ENCODE data around the gene KIR3DL1.
"Not testable (repeated sequence)": the region's sequence is repeated elsewhere in the genome, so short reads cannot be mapped to it uniquely, and the experiment has no call there.

The KIR3DL1 gene

DNA sequence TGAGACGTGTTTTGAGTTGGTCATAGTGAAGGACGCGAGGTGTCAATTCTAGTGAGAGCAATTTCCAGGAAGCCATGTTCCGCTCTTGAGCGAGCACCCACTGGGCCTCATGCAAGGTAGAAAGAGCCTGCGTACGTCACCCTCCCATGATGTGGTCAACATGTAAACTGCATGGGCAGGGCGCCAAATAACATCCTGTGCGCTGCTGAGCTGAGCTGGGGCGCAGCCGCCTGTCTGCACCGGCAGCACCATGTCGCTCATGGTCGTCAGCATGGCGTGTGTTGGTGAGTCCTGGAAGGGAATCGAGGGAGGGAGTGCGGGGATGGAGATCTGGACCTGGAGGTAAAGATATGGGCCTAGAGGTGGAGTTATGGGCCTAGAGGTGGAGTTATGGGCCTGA is at the start of gene KIR3DL1:
Gene KIR3DL1, plus strand, starts transcription at position 218 of the 400 bp plus-strand sequence.
- not testable (repeated sequence) for DNase-seq (ENCODE audit: low read depth, low spot score)

DNA sequence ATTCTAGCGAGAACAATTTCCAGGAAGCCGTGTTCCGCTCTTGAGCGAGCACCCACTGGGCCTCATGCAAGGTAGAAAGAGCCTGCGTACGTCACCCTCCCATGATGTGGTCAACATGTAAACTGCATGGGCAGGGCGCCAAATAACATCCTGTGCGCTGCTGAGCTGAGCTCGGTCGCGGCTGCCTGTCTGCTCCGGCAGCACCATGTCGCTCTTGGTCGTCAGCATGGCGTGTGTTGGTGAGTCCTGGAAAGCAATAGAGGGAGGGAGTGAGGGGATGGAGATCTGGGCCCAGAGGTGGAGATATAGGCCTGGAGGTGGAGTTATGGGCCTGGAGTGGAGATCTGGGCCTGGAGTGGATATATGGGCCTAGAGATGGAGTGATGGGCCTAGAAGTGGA is 46.6 kb upstream of the KIR3DL1 start, which contains the start of gene KIR2DL1:
Gene KIR2DL1, plus strand, starts transcription at position 148 of the 400 bp plus-strand sequence. Its CDS starts 58 bp downstream, at position 206.
- DNase-seq (ENCODE audit: low read depth, low spot score), result not testable (repeated sequence)

DNA sequence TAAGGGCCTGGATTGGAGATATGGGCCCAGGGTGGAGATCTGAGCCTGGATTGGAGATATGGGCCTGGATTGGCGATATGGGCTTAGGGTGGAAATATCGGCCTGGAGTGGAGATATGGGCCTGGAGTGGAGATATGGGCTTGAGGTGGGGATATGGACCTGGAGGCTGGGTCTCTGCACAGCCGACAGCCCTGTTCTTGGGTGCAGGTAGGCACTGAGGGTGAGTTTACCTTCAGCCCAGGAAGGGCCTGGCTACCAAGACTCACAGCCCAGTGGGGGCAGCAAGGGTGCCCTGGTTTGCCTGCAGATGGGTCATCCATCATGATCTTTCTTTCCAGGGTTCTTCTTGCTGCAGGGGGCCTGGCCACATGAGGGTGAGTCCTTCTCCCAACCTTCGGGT is 45.8 kb upstream of the KIR3DL1 start:
- not testable (repeated sequence) for DNase-seq (ENCODE audit: low read depth, low spot score)

DNA sequence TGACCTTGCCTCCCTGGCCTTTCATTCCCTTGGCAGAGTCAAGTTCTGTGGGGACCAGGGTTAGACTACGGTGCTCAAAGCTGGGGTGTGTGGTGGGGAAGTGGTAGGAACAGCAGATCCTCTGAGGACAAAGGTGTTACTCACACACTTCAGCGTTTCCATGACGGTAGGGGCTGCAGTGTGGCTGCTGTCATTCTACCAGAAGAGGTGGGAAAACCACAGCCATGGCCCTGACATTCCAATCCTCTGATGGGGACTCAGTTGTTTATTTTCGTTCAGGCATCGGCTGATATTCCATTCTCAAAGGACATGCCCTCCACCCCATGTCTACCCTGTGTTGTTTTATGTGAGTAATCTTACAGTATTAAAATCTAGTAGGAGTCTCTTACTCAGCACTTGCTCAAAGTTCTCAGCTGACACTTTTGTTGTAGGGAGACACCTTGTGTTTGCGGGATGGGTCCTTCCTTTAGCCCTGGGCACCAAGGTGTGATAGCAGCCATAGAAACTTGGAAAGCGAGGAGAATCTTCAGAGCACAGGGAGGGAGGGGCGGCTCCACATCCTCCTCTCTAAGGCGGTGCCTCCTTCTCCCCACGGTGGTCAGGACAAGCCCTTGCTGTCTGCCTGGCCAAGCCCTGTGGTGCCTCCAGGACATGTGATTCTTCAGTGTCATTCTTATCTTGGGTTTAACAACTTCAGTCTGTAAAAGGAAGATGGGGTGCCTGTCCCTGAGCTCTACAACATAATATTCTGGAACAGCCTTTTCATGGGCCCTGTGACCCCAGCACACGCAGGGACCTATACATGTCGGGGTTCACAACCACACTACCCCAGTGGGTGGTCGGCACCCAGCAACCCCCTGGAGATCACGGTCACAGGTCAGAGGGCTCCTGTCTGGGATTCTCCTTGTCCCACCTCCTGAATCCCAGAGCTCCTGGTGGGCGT is 45.0 kb upstream of the KIR3DL1 start:
- not testable (repeated sequence) for DNase-seq (ENCODE audit: low read depth, low spot score)

DNA sequence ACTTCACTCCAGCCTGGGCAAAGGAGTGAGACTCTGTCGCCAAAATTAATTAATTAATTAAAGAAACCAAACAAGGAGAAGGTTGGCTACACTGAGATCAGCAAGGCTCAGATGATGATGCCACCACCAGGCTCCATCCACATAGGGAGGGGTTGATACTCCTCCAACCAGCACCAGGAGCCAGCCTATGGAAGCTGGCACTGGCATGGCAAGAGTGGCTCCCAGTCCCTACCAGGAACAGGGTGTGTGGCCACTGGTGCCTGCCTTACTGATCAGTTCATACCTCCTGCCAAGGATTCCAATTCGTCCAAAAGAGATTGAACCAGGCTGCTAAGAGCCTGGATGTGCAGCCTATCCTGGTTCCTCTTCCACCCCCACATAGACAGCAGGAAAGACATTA is 43.6 kb upstream of the KIR3DL1 start:
- DNase-seq (ENCODE audit: low read depth, low spot score), result not testable (repeated sequence)

DNA sequence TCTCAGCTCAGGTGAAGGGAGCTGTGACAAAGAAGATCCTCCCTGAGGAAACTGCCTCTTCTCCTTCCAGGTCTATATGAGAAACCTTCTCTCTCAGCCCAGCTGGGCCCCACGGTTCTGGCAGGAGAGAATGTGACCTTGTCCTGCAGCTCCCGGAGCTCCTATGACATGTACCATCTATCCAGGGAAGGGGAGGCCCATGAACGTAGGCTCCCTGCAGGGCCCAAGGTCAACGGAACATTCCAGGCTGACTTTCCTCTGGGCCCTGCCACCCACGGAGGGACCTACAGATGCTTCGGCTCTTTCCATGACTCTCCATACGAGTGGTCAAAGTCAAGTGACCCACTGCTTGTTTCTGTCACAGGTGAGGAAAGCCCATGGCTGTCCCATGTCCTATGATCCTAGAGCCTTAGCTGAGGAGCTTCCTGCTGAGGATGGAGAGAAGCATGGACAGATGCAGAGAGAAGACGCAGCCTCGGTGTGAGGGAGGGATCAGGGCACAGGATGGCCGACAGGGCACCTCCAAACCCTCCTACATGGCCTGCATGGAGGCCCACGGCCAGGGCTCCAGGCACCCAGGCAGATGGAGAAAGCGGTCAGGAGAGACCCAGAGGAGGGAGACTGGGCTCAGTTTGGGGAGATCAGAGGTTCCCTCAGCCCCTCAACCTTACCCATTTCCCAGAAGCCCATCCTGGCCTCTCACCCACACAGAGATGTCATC is 41.0 kb upstream of the KIR3DL1 start:
- not testable (repeated sequence) for DNase-seq (ENCODE audit: low read depth, low spot score)

DNA sequence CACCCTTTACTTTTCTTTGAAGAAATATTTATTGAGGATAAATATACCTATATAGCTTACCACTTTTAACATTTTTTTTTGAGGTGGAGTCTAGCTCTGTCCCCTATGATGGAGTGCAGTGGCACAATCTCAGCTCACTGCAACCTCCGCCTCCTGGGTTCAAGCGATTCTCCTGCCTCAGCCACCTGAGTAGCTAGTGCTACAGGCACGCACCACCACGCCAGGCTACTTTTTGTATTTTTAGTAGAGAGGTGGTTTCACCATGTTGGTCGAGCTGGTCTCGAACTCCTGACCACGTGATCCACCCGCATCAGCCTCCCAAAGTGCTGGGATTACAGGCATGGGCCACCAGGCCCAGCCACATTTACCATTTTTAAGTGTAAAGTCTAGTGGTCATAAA is 40.4 kb upstream of the KIR3DL1 start:
- not testable (repeated sequence) for DNase-seq (ENCODE audit: low read depth, low spot score)

DNA sequence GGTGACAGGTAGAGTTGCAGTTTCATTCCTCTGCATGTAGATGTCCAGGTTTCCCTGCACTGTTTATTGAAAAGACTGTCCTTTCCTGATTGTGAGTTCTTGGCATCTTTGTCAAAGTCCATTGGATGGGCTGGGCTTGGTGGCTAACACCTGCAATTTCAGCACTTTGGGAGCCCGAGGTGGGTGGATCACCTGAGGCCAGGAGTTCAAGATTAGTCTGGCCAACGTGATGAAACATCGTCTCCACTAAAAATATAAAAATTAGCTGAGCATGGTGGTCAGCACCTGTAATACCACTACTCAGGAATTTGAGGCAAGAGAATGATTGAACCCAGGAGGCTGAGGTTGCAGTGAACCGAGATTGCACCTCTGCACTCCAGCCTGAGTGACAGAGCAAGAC is 38.4 kb upstream of the KIR3DL1 start:
- not testable (repeated sequence) for DNase-seq (ENCODE audit: low read depth, low spot score)

DNA sequence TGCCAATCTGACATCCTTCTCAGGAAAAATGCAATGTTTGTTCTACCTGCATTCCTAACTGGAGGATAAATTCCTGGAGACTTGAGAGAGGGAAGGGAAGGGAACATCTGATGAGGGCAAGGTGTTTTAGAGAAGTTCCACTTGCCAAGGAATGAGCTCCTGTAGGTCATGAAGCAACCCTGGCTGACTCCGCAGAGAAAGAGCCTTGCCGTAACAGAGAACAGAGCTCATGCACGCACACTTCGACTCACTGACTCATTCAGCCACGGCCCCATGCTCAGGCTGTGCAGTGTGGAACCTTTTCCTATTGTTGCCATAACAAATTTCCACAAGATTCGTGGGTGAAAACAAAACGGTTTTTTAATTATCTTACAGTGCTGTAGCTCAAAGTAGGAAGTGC is 37.4 kb upstream of the KIR3DL1 start:
- not testable (repeated sequence) for DNase-seq (ENCODE audit: low read depth, low spot score)

DNA sequence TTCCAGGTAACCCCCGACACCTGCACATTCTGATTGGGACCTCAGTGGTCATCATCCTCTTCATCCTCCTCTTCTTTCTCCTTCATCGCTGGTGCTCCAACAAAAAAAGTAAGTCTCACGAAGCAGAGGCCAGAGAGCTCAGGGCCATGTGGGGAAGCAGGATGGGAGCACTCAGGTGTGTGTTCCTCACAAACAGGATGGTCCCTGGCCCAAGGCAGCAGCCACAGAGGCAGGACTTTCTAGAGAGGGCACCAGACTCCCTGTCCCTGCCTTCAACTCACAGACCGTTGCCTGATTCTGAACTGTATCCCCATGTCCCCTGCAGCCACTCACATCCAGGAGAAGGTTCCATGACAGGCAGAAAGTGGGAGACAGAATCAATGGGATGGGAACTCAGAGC is 33.4 kb upstream of the KIR3DL1 start:
- DNase-seq (ENCODE audit: low read depth, low spot score), result not testable (repeated sequence)

DNA sequence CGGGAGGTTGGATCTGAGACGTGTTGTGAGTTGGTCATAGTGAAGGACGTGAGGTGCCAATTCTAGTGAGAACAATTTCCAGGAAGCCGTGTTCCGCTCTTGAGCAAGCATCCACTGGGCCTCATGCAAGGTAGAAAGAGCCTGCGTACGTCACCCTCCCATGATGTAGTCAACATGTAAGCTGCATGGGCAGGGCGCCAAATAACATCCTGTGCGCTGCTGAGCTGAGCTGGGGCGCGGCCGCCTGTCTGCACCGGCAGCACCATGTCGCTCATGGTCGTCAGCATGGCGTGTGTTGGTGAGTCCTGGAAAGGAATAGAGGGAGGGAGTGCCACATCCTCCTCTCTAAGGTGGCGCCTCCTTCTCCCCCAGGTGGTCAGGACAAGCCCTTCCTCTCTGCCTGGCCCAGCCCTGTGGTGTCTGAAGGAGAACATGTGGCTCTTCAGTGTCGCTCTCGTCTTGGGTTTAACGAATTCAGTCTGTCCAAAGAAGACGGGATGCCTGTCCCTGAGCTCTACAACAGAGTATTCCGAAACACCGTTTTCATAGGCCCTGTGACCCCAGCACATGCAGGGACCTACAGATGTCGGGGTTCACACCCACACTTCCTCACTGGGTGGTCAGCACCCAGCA is 30.1 kb upstream of the KIR3DL1 start:
- not testable (repeated sequence) for DNase-seq (ENCODE audit: low read depth, low spot score)

DNA sequence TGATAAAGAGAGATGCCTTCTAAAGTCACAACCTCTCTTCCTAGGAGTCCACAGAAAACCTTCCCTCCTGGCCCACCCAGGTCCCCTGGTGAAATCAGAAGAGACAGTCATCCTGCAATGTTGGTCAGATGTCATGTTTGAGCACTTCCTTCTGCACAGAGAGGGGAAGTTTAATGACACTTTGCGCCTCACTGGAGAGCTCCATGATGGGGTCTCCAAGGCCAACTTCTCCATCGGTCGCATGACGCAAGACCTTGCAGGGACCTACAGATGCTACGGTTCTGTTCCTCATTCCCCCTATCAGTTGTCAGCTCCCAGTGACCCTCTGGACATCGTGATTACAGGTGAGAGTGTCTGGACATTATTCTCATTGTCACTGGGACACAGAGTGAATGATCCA is 28.1 kb upstream of the KIR3DL1 start:
- DNase-seq (ENCODE audit: low read depth, low spot score), result not testable (repeated sequence)

DNA sequence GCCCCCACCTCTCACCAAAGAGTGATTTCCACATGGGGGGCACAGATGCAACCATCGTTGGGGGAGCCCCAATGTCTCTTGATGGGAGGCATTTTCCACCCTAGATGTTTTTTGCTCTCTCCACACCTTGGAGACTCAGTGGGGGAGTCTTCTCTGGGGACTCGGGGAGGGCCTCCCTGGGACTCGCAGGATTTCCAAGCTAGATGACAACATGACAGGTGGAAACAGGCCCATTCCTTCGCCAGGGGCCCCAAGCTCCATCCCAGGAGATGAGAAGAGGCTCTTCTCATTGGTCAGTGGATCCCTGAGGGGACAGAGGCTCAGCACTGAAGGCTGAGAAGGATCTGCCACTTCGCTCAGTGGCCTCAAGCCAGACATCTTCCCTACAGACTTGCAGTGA is 25.6 kb upstream of the KIR3DL1 start:
- DNase-seq (ENCODE audit: low read depth, low spot score), result no peak

DNA sequence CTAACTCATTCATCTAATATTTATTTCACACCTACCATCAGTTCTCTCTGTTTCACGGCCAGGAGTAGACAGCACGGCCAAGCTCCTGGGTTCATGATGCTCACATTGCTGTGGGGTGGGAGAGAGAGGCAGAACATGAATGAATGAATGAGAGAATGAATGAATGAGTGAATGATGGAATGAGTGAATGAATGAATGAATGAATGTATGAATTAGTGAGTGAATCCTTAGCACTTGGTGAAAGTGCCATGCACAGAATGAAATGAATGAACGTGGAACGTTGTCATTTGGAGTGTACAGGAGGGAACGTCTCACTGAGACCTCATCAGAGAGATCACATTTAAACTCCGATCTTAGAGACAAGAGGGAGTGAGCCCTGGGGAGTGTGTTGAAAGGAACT is 24.8 kb upstream of the KIR3DL1 start:
- no peak for DNase-seq (ENCODE audit: low read depth, low spot score)

DNA sequence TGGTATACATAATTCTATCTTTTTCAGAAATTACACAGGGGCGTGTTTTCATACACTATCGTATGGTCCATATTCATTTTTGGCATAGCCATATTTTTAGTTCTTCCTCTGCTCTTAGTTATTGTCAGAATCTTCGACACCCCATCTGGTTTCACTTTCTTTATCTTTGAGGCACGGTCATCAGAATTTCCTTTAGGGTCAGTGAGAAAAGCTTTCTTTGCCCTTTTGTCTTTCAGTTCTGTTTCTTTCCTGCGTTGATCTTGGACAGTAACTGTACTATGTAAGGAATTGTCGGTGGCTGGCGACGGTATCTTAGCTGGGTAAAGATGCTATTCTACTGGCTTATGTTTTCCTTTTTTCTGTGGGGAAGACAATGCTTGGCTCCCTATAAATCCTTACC is 23.5 kb upstream of the KIR3DL1 start:
- no peak for DNase-seq (ENCODE audit: low read depth, low spot score)

DNA sequence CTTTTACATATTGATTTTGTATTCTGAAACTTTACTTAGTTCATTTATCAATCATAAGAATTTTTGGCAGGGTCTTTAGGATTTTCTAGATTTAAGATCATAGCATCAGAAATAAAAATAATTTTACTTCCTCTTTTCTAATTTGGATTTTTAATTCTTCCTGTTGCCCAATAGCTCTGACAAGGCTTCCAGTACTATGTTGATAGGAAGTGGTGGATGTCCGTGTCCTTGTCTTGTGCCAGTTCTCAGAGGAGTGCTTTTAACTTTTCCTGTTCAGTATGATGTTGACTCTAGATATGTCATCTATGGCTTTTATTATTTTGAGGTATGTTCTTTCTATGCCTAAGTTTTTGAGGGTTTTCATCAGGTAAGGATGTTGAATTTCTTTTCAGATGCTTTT is 20.5 kb upstream of the KIR3DL1 start:
- no peak for DNase-seq (ENCODE audit: low read depth, low spot score)

DNA sequence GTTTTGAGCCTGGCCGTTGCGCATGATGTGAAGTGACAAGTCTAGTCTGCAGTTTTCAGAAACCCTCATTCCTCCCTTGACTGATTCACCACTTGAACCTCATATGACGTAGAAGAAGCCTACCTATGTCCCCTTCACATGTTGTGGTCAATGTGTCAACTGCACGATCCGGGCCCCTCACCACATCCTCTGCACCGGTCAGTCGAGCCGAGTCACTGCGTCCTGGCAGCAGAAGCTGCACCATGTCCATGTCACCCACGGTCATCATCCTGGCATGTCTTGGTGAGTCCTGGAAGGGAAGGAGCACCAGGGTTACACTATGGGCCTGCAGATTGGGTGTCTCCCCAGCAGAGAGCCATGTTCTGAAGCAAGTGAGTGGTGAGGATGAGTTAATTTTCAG is 12.9 kb upstream of the KIR3DL1 start, which contains the start of gene KIR2DL4:
Gene KIR2DL4, plus strand, starts transcription at position 201 of the 400 bp plus-strand sequence. Its CDS starts 42 bp downstream, at position 243.
- no peak for DNase-seq (ENCODE audit: low read depth, low spot score)

DNA sequence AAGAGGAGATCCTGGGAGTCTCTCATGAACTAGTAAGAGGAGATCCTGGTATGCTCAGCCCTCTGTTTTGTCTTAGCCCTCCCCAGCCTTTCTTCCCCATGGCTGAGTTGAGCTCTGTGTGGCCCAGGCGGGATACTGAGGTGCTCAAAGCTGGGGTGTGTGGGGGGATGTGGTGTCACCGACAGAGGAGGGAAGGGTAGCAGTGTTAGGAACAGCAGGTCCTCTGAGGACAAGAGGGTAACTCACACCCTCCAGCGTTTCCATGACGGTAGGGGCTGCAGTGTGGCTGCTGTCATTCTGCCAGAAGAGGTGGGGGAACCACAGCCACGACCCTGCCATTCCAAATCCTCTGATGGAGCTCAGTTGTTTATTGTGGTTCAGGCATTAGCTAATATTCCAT is 12.2 kb upstream of the KIR3DL1 start:
- no peak for DNase-seq (ENCODE audit: low read depth, low spot score)

DNA sequence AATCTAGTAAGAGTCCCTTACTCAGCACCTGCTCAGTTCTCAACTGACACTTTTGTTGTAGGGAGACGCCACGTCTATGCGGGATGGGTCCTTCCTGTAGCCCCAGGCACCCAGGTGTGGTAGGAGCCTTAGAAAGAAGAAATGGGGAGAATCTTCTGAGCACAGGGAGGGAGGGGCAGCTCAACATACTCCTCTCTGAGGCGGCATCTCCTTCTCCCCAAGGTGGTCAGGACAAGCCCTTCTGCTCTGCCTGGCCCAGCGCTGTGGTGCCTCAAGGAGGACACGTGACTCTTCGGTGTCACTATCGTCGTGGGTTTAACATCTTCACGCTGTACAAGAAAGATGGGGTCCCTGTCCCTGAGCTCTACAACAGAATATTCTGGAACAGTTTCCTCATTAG is 11.7 kb upstream of the KIR3DL1 start:
- no peak for DNase-seq (ENCODE audit: low read depth, low spot score)

DNA sequence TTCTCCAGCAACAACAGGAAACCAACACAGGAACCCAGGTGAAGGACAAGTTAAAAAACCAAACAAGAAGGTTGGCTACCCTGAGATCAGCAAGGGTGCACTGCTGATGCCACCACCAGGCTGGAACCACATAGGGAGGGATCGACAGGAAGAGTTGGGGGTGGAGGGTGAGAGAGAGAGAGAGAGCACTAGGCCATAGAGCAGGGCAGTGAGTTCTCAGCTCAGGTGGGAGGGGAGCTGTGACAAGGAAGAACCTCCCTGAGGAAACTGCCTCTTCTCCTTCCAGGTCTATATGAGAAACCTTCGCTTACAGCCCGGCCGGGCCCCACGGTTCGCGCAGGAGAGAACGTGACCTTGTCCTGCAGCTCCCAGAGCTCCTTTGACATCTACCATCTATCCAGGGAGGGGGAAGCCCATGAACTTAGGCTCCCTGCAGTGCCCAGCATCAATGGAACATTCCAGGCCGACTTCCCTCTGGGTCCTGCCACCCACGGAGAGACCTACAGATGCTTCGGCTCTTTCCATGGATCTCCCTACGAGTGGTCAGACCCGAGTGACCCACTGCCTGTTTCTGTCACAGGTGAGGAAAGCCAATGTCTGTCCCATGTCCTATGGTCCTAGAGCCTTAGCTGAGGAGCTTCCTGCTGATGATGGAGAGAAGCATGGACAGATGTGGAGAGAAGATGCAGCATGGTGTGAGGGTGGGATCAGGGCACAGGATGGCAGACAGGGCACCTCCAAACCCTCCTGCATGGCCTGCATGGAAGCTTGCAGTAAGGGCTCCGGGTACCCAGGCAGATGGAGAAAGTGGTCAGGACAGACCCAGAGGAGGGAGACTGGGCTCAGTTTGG is 10.4 kb upstream of the KIR3DL1 start:
- no peak for DNase-seq (ENCODE audit: low read depth, low spot score)

DNA sequence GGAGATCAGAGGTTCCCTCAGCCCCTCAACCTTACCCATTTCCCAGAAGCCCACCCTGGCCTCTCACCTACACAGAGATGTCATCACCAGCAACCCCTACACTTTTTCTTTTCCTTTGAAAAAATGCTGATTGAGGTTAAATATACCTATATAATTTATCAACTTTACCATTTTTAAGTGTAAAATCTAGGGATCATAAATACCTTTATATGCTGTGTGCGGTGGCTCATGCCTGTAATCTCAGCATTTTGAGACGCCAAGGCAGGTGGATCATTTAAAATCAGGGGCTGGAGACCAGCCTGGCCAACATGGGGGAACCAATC is 9.8 kb upstream of the KIR3DL1 start:
- DNase-seq (ENCODE audit: low read depth, low spot score), result no peak
